NCI-H187 treated with DMSO at 0.1 percent for 48 hours (cell line): ENCODE results near the gene SLC24A3.

ENCODE experiments used
- DNase-seq: peaks from one replicate; lab custom pipeline; 2025; lab: John Stamatoyannopoulos, UW

SLC24A3 gene

DNA sequence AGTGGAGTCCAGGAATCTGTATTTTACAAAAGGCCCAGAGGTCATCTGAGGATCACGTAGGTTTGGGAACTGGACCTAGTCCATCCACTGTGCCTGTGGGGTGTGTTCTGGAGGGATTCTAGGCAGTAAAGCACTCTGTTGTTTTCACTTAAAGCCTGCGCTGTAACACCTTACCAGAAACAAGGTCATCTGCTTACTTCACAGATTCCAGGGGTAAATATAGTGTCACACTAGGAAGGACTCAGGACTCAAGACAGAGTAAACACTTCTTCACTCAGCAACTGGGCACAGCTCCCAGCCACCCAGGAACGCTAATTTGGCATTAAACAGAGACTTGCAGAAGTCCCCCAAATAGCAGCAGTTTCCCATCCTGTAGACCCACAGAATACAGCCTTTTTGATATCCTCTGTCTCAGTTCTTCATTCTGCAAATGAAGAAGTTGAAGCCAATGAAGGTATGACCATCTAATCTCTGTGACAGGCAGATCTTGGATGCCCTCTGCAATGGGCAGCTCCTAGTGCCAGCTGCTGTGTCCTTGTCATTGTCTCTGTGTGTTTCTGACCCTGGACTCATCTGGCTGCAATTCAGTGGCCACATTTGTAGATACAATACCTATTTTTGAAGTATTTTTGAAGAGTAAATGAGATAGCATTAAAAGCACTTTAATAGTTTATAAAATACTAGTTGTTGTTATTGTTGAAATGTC lies 129.1 kb downstream of the SLC24A3 start:
- DNase-seq: no peak

DNA sequence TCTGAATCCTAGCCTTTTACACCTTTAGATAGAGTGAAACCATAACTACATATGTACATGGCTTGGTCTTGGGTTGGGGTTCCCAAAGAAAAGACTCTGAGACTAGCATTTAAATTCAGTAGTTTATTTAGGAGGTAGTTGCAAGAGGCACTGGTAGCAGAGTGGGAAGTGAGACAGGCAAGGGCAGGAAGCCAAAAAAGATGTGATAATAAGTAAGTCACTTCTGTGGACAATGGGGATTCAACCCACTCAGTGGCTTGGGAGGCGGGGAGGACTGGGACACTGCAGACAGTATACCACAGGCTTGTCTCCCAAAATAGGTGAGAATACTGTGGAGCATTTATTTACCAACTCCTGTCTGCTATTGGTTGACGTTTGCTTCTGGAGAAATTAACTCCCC lies 131.9 kb downstream of the SLC24A3 start:
- DNase-seq: no peak

DNA sequence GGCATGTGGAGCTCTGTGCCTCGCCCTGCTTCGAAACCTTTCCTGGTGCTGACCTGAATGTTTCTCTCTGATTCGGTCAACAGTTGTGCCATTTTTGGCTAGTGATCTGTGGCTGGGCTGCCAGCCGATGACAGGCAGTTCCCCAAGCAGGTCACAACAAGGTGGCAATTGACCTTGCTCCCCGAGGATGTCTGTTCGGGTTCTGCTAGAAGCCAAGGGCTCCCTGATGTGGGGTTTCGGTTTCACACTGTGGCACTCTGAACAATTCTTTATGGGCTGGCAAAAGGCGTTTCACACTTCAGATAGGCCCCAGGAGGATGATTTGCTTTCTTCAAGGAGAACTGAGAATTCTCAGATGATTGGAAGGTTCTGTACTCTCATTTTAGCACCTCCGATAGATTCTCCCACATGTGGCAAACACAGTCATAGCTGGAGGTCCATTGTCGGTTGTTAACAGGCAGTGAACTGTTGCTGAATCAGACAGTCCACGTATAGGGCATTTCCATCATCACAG lies 135.6 kb downstream of the SLC24A3 start:
- DNase-seq: no peak

DNA sequence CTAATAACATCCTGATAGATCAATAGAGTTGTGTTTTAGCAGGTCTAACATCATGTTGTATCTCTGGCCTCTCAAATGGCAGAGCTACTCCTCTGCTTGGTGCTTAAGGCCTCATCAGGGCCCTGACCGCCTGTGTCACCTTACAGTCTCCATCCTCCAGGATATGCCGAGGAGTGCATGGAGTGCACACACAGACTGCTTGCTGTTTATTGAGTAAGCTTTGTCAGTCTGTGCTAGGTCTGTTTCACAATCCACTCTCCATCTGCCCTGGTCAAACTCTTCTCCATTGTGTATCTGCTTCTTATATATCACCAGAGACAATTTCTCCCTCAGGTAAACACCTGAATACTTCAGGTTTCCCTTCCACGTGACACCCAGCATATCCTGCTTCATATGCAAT lies 136.1 kb downstream of the SLC24A3 start:
- no peak for DNase-seq

DNA sequence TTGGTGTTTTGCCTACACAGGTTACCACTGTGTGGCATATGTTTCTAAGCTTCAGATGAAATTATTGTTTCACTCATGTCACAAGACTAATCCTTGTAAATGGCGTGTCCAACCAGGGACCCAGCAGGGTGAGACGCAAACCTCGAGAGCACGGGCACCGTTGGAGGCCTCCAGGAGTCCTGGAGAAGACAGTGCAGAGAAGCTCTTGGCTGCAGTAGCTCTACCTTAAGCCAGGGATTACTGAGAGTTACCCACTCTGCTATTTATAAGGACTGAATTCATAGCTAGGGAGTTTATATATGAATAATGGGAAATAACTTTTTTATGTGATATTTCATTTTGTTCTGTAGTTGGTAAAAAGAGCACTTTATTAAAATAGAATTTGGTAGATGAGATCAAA lies 137.4 kb downstream of the SLC24A3 start:
- no peak for DNase-seq

DNA sequence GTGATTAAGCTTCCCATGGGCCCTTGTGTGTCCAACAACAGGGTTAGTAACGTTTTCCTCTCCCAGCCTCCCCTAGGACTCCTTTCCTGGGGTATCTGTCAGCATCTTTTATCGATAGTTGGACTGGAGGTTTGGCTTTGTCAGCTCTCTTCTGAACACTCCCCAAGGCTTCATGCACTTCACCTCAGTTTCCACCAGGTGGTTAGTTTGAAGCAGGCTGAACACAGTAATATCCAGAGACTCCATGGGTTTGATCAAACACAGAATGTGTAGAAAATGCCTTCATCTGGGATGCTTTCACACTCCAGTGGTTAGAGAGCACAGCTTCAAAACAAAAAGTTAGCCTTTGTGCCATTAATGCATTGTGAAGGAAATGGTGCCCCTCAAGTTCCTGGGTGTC lies 139.1 kb downstream of the SLC24A3 start:
- DNase-seq: no peak

DNA sequence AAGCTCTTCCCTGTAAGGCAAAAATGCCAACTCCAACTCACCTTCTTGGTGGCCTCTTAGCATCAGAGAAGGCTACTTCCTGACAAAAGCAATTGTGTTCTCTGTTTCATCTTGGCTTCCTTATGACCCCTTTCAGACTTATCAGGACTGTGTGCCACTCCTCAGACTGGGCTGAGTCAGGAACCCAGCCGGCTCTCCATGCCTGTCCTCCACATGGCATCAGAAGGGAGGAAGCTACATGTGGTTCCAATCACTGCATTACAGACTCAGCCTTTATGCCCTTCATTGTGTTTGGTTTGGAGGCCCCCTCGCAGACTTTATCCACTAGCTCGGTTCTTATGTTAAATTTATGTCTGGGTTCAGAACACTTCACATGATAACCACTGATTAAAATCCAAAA lies 142.5 kb downstream of the SLC24A3 start:
- DNase-seq: no peak

DNA sequence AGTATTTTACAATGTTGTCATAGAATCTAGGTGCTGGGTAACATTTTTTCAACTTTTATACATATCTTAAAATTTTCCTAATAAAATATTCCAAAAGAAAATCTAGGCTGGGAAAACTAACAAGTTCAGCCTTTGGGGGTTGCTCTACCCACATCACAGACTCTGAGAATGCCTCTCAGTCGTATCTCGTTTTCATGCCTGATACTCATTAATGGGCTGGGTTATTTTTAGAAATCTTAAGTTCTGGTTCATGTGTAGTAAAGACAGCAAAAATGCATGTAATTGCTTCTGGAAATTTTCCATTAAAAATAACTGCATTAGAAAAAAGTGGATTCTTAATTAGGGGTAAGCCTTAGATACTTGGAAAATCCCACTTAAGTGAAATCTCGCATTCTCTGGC lies 149.3 kb downstream of the SLC24A3 start:
- DNase-seq: no peak

DNA sequence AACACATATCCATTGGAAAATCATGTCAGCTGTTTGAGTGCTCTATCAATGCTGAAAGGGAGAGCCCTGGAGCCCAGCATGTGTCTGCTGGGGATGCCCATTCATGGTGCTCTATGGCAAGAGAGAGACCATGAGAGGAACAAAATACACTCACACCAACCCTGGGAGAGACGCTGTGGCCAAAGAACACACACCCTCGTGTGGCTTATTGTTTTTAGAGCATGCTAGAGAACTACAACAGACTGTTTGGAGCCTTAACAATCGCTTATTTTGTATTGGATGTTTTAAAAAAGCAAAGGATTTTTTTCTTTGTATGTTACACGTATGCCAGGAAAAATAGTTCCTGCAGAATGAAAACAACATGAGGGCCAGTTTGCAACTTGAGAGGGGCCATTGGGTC lies 151.0 kb downstream of the SLC24A3 start:
- no peak for DNase-seq

DNA sequence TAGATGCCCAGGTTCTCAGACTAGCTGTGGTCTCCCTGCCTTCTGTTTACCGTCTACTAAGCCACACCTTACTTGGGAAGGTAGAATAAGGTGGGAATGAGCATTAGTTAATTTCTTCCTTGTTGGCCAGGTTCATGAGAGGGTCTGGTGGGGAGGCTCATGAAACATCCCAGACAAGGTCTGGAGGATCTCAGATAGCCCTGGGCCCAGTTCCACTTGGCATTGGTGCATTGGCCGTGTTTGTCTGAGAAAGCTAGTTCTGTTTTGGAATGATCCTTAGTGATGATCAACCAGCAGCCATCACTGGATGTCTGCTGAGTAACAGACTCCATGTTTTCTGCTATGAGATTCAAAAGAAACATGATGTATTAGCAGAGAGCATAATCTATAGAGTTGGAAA lies 155.1 kb downstream of the SLC24A3 start:
- DNase-seq: no peak

DNA sequence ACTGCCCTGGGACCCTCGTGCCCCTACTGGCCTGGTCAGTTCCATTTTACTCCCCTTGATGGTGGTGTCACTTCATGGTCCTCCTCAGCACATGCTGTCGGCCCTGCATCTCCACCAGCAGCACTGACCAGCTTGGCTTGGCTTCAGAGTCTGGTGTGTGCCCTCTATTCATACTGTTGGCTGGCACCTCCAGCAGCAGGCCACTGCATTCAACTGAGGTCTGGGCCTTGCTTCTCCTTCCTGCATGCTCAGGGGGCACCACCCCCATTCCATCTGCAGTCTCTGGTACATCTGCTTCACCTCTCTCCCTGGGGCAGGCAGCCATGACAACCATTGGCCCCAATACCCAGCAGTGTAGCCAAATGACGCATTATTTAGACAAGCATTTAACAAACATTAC lies 155.9 kb downstream of the SLC24A3 start:
- no peak for DNase-seq

DNA sequence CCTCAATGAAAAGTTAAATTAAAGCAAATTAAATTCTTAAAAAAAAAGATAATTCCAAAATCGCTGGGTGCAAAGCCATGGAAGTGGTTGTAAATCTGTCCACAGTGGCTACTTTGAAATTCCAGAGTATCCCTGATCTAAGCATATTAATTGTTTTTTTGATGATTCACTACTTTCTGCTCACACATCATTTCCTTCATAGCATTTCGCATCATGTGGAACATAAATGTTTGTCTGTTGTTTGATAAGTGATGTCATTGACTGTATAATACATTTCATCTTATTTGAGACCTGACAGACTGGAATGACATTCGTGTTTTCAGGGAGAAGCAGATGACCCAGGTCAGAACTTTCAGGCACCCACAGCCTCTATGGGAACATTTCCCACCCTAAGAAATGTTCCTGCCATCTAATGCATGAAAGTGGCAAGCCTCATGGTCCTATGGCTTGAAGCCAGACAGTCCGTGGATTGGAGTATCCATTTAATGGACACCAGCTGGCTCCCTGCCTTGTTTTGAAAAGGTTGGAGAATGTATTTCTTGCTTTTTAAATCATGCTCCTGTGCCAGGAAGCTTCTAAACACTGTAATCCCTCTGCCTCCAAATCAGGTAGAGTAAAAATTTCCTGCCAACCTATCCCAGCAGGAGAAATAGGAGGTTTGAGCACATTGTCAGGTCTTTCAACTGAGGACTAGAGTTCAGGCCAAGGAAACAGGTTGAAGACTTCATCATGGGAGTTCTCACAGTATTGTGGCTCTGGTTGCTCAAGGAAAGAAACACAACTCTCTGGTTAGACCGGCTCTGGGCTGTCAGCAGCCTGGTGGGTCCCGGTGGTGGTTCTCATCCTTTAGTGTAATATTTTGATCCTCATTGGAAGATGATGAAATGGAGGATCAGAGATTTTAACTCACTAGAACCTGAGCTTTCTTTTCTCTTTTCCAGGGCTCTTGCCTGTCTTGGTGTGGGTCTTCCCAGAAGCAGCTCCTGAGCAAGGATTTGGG lies 157.9 kb downstream of the SLC24A3 start:
- DNase-seq: no peak

DNA sequence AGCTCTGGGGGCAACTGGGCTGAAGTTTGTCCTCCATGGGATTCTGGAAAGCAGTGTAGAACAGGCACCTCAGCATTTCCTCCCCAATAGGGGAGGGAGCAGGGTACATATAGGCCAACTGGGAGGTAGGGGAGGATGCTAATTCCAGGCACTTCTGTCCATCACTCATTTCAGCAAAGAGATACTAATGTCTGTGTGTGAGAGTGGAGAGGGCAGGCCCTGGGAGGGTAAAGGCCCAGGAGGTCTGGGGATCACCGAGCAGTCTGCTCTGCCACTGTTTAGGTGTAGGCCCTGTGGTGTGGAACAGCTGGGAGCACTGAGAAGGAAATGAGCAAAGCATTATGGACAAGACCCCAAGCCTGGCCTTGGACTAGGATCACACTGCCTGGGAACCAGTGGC lies 158.7 kb downstream of the SLC24A3 start:
- DNase-seq: no peak

DNA sequence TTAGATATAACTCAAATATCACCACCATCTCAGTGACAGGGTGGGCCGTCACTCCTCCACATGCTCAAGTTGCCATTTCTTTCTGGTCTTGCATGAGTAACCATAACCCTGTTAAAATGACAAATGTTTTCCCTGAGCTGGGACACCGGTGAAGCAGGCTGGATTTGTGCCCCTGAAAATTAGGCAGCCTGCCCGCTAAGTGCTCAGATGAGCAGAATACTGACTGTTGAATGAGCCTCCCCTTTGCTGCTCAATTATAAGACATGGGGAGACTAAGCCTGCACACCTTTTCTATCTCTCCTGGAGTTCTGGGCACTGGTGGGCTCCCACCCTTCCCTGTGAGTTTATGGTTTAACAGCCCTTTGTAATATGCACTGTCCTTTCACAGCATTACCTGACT lies 161.8 kb downstream of the SLC24A3 start:
- no peak for DNase-seq

DNA sequence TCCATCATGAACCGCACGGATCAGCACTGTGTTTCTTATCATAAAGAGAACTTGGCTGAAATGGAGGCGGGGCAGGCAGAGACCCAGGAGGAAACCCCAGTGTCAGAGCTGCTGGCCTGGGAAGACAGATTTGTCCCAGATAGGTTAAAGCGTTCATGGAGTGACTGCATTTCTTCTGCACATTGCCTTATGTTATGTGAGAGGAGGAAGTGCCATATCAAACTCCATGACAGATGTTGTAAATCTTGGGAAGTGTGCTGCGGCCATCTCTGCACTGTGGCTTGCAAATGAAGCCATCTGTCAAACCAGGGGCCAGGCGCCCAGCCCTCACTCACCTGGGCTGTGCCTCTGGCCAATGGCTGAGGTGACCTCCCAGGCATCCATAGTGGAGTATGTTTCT lies 163.0 kb downstream of the SLC24A3 start:
- DNase-seq: no peak

DNA sequence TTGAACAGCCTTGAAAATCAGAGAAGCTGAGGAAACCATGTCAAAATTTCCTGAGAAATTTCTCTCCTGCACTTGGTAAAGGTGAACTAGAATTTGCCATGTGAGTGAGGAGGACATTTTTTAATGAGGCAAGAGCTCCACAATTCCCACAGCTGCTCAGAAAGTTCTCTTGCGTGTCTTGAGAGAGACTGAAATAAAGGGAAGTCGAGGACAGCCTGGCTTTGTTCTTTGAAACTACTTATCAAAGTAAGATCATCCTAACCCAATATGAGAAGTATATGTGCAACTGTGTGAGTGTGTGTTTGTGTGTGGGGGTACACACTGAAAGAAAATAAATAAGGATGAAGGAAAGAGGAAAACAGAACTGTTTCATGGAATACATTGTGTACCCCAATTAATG lies 163.4 kb downstream of the SLC24A3 start:
- no peak for DNase-seq

DNA sequence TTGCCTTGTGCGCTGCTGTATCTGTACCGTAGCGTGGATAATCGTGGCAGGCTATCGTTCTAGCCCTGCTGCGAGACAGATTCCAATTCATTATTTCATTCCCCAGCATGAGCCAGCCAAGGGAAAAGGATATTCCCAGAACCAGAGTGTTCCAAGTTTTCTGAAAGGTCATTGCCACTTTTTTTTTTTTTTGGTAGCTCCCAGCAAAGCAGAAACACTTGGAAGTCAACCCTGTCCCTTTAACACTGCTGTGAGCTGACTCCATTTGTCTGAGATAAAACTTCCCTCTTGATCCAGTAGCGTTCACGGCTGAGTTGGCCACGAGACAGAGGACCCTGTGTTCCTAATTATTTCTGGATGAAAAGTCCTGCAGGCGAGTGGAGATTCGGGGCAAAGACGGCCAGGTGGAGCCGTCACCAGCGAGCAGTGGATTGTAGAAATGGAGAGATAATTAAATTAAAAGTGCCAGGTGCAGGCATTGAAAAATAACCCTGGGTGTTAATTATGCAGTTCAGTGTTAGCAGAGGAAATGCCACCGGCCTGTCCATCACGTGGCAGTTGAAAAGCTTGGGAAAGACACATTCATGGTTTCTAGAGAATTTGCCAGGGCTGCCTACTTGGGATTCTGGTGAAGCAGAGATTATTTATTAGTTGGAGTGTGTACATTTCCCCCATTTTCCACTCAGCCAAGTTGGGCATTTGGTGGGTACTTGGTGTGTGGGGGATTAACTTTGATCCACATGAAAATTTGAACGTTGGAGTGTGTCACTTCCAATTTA lies 164.2 kb downstream of the SLC24A3 start:
- no peak for DNase-seq

DNA sequence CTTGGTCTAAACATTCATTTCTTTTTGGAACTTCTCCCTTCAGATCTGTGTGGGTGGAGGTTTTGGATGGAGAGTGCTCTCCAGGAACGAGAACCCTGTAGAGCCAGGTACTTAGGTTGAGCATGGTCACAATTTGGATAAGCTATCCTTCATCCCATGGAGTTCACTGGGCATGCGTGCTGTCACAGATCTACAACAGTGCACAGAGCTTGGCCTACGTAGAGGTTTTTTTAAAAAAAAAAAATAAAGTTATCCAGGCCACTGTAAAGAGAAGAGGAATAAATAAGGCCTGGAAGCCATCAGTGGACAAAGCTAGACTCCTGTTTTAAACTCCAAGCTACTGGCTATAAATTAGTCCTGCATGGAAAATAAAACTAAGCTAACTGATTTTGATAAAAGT lies 165.6 kb downstream of the SLC24A3 start:
- DNase-seq: no peak

DNA sequence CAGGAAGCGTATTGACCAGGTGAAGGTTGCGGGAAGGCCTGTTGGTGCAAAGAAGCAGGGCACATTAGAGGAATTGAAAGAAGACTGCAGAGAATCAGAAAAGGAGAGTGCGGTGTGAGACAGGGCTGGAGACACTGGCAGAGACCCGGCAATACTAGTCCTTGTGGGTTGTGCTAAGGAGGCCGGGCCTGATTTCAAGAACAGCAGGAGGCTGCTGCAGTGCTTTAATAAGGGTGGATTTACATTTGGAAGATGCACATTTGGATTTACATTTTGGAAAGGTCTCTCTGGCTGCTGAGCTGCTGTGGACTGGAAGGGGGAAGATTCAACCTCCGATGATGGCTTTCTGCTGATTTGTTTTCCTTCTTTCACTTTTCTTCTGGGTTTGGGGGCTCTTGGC lies 167.8 kb downstream of the SLC24A3 start:
- no peak for DNase-seq

DNA sequence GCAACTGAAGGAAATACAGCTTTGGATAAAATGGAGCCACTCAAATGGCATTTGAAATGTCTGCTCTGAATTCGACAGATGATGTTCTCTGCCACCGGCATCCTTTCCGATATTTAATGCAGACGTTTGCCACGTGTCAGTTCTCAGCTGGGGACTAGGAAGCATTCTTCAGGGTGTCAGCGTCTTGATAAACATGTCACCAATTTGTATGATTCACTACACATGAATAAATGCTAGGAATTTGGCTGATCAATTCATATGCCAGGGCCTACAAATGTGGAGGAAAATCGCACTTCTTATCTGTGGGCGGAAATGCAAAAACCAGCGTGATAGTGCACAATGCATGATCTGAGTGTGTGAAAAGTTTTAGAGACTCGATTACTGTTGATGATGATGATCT lies 169.5 kb downstream of the SLC24A3 start:
- no peak for DNase-seq

DNA sequence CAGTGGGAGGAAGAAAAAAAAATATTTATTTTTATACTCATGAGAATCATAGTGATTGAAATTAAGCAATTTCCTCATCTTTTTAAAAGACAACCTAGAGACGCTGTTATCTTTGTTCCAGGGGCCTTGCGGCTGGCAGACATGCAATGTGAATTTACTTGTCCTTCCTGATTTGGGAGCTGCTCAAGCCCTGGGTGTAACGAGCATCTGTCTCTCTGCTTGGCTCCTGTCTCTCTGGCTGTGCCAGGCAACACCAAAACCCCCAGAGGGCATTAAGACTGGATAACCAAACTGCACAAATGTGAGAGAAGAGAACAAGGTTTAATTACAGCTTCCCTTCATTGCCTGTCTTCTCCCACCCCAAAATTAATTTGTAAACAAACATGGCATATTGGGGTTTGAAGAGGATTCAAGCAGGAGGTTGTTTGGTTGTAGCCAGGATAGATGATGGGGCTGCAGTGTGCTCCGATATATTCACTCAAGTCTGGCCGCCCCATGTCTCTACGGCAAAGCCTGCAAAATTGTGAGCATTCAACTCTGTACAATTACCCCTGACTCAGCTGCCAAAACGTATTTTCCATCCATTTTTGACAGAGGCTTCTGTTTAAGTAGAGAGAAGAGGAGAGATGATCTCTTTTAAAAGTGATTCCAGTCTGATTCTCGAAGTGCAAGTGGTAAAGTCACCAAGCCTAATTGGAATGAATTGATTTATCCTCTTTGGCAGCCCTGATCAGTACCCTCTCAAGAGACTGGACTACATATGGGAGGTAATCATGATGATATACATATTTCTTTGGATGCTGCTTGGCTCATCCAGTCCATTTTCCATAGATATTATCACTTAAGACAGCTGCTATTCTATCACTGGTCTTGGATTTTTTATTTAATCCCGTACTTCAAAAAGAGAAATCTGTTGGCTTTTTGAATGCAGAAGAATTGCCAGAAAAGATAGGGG lies 170.2 kb downstream of the SLC24A3 start:
- DNase-seq: no peak
